Measurements from ENCODE around the gene CDK16.
A peak's percentile ranks its signal among the peaks of the same experiment; 100 is the strongest.

Gene CDK16

DNA sequence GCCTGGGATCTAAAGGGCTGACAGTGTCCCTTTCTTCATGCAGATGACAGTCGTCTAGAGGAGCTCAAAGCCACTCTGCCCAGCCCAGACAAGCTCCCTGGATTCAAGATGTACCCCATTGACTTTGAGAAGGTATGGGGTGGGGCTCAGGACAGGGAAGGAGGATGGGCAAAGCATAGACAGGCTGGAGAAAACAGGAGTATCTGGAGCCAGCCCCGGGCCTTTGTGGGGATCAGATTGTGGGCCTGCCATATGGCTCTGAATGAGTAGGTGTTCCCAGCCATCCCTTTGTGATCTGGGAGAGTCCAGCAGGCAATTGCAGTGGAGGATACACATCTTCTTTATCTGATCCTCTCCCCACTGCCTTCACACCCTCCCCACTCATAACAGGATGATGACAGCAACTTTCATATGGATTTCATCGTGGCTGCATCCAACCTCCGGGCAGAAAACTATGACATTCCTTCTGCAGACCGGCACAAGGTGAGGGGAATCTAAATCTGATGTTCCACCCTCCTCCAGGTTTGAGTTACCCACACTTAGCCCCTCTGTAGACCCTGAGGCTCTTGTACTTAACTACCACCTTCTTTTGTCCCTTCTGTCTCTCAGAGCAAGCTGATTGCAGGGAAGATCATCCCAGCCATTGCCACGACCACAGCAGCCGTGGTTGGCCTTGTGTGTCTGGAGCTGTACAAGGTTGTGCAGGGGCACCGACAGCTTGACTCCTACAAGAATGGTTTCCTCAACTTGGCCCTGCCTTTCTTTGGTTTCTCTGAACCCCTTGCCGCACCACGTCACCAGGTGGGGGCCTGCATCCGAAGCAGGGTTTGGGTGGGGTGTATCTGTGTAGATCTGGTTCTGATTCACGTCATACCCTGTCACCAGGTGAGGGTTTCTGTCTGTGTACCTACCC, 5.8 kb upstream of the CDK16 start:
- no peak overlapping the region for H3K27ac ChIP-seq (ENCODE audit: low read length)
- H3K4me1 ChIP-seq (ENCODE audit: control insufficient read depth in 1 of 2, insufficient read depth in 2 of 2, low read length in 2 of 2), result peaks cover 5 to 8% of the 10 kb centered on the region in 2 donors
- no peak overlapping the region for H3K4me3 ChIP-seq (ENCODE audit: low read depth in 1 of 2, low read length in 2 of 2)
- no peaks in the 10 kb centered on the region for H3K27me3 ChIP-seq (ENCODE audit: low read depth, low read length)
- H3K9me3 ChIP-seq (ENCODE audit: control insufficient read depth in 1 of 2, low read length in 2 of 2), result no peaks in the 10 kb centered on the region
- H3K36me3 ChIP-seq (ENCODE audit: control insufficient read depth in 1 of 2, insufficient read depth in 2 of 2, low read length in 2 of 2), result peaks cover 51 to 69% of the 10 kb centered on the region in 2 donors

DNA sequence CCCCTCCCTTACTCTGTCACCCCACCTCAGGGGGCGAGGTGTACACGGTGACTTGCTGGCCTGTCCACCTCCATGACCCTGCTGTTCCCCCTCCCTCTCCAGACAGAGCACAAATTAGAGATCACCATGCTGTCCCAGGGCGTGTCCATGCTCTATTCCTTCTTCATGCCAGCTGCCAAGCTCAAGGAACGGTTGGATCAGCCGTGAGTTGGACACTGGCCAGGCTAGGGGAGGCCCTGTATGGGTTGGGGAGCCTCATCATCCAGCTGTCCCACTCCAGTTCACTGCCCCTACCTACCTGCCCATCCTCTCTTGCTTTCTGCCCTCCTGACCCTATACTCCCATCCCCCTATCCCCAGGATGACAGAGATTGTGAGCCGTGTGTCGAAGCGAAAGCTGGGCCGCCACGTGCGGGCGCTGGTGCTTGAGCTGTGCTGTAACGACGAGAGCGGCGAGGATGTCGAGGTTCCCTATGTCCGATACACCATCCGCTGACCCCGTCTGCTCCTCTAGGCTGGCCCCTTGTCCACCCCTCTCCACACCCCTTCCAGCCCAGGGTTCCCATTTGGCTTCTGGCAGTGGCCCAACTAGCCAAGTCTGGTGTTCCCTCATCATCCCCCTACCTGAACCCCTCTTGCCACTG, 3.9 kb upstream of the CDK16 start:
- no peak overlapping the region for H3K4me3 ChIP-seq (ENCODE audit: low read depth in 1 of 2, low read length in 2 of 2)
- H3K4me1 ChIP-seq (ENCODE audit: control insufficient read depth in 1 of 2, insufficient read depth in 2 of 2, low read length in 2 of 2), result peaks cover 5 to 10% of the 10 kb centered on the region in 2 donors
- H3K9me3 ChIP-seq (ENCODE audit: control insufficient read depth in 1 of 2, low read length in 2 of 2), result no peaks in the 10 kb centered on the region
- H3K36me3 ChIP-seq (ENCODE audit: control insufficient read depth in 1 of 2, insufficient read depth in 2 of 2, low read length in 2 of 2), result peaks cover 44 to 58% of the 10 kb centered on the region in 2 donors
- no peak overlapping the region for H3K27ac ChIP-seq (ENCODE audit: low read length)
- H3K27me3 ChIP-seq (ENCODE audit: low read depth, low read length), result no peaks in the 10 kb centered on the region

DNA sequence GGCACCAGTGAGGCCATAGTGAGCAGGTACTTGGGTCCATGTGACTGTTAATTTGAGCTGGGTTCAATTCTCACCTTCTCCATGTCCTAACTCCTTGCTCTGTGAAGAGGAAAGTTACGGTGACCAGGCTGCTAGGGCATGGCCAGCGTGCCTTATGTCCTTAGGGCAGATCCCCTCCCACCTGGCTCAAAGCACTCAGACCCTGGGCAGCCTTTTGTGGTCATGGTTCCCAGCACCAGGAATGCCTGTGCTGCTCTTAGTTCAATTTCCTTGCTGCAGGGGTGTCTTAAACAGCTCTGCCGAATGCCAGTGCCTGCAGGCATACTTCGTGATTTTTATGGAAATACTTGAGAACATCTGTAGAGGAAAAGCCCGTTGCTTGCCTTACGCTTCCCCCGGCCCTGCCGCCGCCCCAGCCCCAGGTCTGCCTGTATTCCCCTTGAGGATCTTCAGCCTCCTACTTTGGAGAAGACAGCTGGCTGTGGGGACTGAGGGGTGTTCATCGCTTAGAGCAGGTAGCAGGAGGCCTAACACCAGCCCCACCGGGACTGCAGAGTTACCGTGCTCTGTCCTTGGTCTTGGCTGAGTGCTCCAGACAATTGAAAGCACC, 3.1 kb upstream of the CDK16 start:
- Histone ChIP-seq H3K9me3 (ENCODE audit: control insufficient read depth in 1 of 2, low read length in 2 of 2) (no peaks in the 10 kb centered on the region), H3K4me3 (ENCODE audit: low read depth in 1 of 2, low read length in 2 of 2) (no peak overlapping the region), H3K27ac (ENCODE audit: low read length) (no peak overlapping the region), H3K27me3 (ENCODE audit: low read depth, low read length) (no peaks in the 10 kb centered on the region), H3K4me1 (ENCODE audit: control insufficient read depth in 1 of 2, insufficient read depth in 2 of 2, low read length in 2 of 2) (peaks cover 5 to 18% of the 10 kb centered on the region in 2 donors), H3K36me3 (ENCODE audit: control insufficient read depth in 1 of 2, insufficient read depth in 2 of 2, low read length in 2 of 2) (peaks cover 37 to 50% of the 10 kb centered on the region in 2 donors)

- no peaks in the 10 kb centered on the region for H3K27me3 ChIP-seq (ENCODE audit: low read depth, low read length)
- H3K9me3 ChIP-seq (ENCODE audit: control insufficient read depth in 1 of 2, low read length in 2 of 2), result no peaks in the 10 kb centered on the region
- peaks cover 5 to 28% of the 10 kb centered on the region in 2 donors for H3K4me1 ChIP-seq (ENCODE audit: control insufficient read depth in 1 of 2, insufficient read depth in 2 of 2, low read length in 2 of 2)
- H3K36me3 ChIP-seq (ENCODE audit: control insufficient read depth in 1 of 2, insufficient read depth in 2 of 2, low read length in 2 of 2), result peaks cover 27 to 39% of the 10 kb centered on the region in 2 donors
- peak overlapping the region in 1 of 2 donors; percentile 42 for H3K4me3 ChIP-seq (ENCODE audit: low read depth in 1 of 2, low read length in 2 of 2)
- H3K27ac ChIP-seq (ENCODE audit: low read length), result peak overlapping the region; percentile 96
These were observed 2.0 kb upstream of the CDK16 start for GRCh38 chrX:47216393-47216925.

DNA sequence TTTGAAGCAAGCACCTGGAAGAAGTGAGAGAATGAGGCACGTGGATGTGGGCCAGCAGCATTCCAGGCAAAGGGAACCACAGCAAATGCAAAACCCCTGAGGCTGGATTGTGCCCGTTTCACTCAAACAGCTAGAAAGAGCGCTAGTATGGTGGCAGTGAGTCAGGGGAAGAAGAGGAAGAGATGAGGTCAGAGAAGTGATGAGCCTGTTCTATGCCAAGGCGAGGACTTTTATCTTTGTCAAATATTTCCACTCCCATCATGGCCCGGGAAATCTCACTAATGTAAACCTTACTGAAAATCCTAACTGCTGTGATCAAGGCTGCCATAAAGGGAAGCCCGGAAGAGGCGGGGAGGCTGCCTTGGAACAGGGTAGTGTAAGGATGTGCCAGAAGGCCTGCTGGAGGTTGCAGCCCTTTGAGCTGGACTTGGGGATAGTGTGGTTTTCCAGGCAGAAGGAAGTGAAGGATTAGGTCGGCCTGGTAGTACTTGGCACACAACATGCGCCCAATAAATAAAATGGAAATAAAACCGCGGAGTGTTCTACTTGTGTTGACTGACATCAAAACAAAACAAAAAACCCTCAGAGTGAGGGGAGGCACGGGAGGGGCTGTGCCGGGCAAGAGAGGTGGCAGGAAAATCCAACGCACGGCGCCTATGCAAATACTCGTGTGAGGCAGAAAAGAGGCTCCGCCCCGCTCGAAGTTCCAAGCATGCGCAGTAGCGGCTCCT, 1.2 kb upstream of the CDK16 start:
- H3K4me3 ChIP-seq (ENCODE audit: low read depth in 1 of 2, low read length in 2 of 2), result peak overlapping the region; percentile 37 to 42
- H3K27me3 ChIP-seq (ENCODE audit: low read depth, low read length), result no peaks in the 10 kb centered on the region
- H3K9me3 ChIP-seq (ENCODE audit: control insufficient read depth in 1 of 2, low read length in 2 of 2), result no peaks in the 10 kb centered on the region
- peak overlapping the region; percentile 96 for H3K27ac ChIP-seq (ENCODE audit: low read length)
- peaks cover 18 to 31% of the 10 kb centered on the region in 2 donors for H3K36me3 ChIP-seq (ENCODE audit: control insufficient read depth in 1 of 2, insufficient read depth in 2 of 2, low read length in 2 of 2)
- H3K4me1 ChIP-seq (ENCODE audit: control insufficient read depth in 1 of 2, insufficient read depth in 2 of 2, low read length in 2 of 2), result peaks cover 5 to 30% of the 10 kb centered on the region in 2 donors

DNA sequence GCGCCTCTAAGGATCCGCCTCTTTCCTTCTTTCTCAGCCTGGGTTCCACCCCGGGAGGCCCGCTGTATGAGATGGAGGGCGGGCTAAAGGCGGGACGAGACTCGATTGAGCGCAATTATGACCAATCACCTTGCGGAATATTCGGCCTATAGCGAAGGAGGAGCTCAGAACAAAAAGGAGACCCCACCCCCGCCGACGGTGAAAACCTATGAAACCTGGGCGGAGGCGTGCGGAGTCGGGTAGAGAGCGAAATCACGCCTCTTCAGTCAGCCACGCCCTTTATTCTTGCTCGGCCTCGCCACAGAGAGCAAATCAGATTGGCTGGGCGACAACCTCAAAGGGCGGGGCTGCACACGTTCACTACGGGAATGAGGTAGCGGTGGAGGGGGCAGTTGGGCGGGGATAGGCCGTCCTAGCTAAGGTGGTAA, 615 bp upstream of the CDK16 start:
- Histone ChIP-seq H3K36me3 (ENCODE audit: control insufficient read depth in 1 of 2, insufficient read depth in 2 of 2, low read length in 2 of 2) (peaks cover 13 to 25% of the 10 kb centered on the region in 2 donors), H3K4me1 (ENCODE audit: control insufficient read depth in 1 of 2, insufficient read depth in 2 of 2, low read length in 2 of 2) (peaks cover 5 to 30% of the 10 kb centered on the region in 2 donors), H3K27ac (ENCODE audit: low read length) (peak overlapping the region; percentile 99), H3K9me3 (ENCODE audit: control insufficient read depth in 1 of 2, low read length in 2 of 2) (no peaks in the 10 kb centered on the region), H3K4me3 (ENCODE audit: low read depth in 1 of 2, low read length in 2 of 2) (peak overlapping the region; percentile 71 to 79), H3K27me3 (ENCODE audit: low read depth, low read length) (no peaks in the 10 kb centered on the region)

DNA sequence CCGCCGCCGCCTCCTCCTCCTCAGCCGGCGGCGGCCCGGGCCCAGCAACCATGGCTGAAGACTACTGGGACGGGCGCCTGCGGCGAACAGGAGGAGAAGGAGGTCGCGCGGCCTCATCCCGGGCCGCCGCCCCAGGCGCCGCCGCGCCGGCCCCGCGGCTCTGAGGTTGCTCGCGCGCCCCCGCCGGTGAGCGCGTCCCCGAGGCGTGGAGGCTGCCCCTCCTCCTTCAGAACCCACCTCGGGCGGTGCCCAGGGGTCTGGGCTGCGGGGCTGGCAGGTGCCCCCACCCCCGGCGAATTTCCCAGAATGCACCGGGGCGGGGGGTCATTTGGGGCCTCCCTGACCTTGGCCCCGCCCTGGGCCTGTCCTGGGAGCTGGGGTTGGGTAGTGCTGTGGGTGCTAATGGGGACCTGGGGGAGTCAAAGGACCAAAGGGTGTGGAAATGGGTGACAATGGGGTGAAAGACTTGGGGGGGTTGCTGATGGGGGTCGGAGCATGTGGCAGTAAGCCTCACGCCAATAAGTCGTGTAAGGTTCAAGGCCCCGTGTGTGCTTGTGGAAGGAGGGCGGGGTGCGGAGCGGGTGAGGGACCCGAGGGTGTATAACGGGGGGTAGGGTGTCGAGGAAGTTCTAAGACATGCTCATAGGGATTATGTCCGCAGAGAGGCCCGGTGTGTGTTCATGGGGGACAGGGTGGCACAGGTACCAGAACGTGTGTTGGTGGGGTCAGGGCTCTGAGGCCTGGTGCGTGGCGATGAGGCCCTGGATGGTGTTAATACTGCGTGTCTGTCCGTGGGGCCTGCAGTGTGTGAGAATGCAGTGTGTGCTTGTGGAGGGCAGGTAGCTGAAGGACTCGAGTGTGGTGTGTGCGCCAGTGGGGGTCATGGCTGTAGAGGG, 687 bp downstream of the CDK16 start:
- Histone ChIP-seq H3K27me3 (ENCODE audit: low read depth, low read length) (no peaks in the 10 kb centered on the region), H3K4me3 (ENCODE audit: low read depth in 1 of 2, low read length in 2 of 2) (peak overlapping the region; percentile 71 to 79), H3K9me3 (ENCODE audit: control insufficient read depth in 1 of 2, low read length in 2 of 2) (no peaks in the 10 kb centered on the region), H3K27ac (ENCODE audit: low read length) (peak overlapping the region; percentile 69), H3K4me1 (ENCODE audit: control insufficient read depth in 1 of 2, insufficient read depth in 2 of 2, low read length in 2 of 2) (peaks cover 5 to 30% of the 10 kb centered on the region in 2 donors), H3K36me3 (ENCODE audit: control insufficient read depth in 1 of 2, insufficient read depth in 2 of 2, low read length in 2 of 2) (peaks cover 12 to 21% of the 10 kb centered on the region in 2 donors)

- H3K36me3 ChIP-seq (ENCODE audit: control insufficient read depth in 1 of 2, insufficient read depth in 2 of 2, low read length in 2 of 2), result peaks cover 29 to 31% of the 10 kb centered on the region in 2 donors
- H3K9me3 ChIP-seq (ENCODE audit: control insufficient read depth in 1 of 2, low read length in 2 of 2), result no peaks in the 10 kb centered on the region
- H3K4me1 ChIP-seq (ENCODE audit: control insufficient read depth in 1 of 2, insufficient read depth in 2 of 2, low read length in 2 of 2), result peaks cover 3 to 26% of the 10 kb centered on the region in 2 donors
- H3K27ac ChIP-seq (ENCODE audit: low read length), result no peak overlapping the region
- no peak overlapping the region for H3K4me3 ChIP-seq (ENCODE audit: low read depth in 1 of 2, low read length in 2 of 2)
- no peaks in the 10 kb centered on the region for H3K27me3 ChIP-seq (ENCODE audit: low read depth, low read length)
These were observed 3.3 kb downstream of the CDK16 start for GRCh38 chrX:47221756-47222155.

GRCh38 chrX:47222751-47223350, 4.4 kb downstream of the CDK16 start:
- peaks cover 0 to 22% of the 10 kb centered on the region in 2 donors for H3K4me1 ChIP-seq (ENCODE audit: control insufficient read depth in 1 of 2, insufficient read depth in 2 of 2, low read length in 2 of 2)
- no peaks in the 10 kb centered on the region for H3K9me3 ChIP-seq (ENCODE audit: control insufficient read depth in 1 of 2, low read length in 2 of 2)
- H3K36me3 ChIP-seq (ENCODE audit: control insufficient read depth in 1 of 2, insufficient read depth in 2 of 2, low read length in 2 of 2), result peaks cover 32 to 39% of the 10 kb centered on the region in 2 donors
- no peak overlapping the region for H3K4me3 ChIP-seq (ENCODE audit: low read depth in 1 of 2, low read length in 2 of 2)
- no peaks in the 10 kb centered on the region for H3K27me3 ChIP-seq (ENCODE audit: low read depth, low read length)
- H3K27ac ChIP-seq (ENCODE audit: low read length), result no peak overlapping the region
